OCI-LY7 (cell line): ENCODE measurements around the gene FAM120A. TPM values are rescaled to one million over a fixed set of nuclear protein-coding genes. Genes with fewer than 3 reads are reported as not detected.

Experiments used
- BruUV-seq: library from RNA; stranded (reverse); fragments of 400-500 nt; replicated peaks from 2 replicates; lab custom pipeline; 2021; lab: Mats Ljungman, UMichigan
- CTCF ChIA-PET: fragments of 300-600 bp; sonication (Branson Sonifier 250); formaldehyde crosslinking; loops from one replicate; lab custom pipeline; 2022; ENCODE audit warnings: antibody characterized with exemption; ENCODE audit not compliant: unreplicated experiment; lab: Charles Lee
- POLR2A ChIA-PET: fragments of 300-600 bp; sonication (Branson Sonifier 250); formaldehyde crosslinking; loops from one replicate; lab custom pipeline; 2022; ENCODE audit warnings: antibody characterized with exemption; lab: Charles Lee
- DNase-seq: peaks from one replicate; pipeline ENCODE4 v3.0.0-alpha.2; 2015; ENCODE audit warnings: low spot score
- H2AFZ ChIP-seq: fragments of 200-600 bp; sonication (generic), shearing (Covaris generic); 2 replicates; pipeline ENCODE4 v1.6.1; 2014; ENCODE audit warnings: mild to moderate bottlenecking, antibody characterized with exemption, low read length, moderate library complexity
- H3K27ac ChIP-seq: fragments of 200-600 bp; sonication (generic); 2 replicates; pipeline ENCODE4 v1.5.1; 2014; ENCODE audit warnings: mixed run types, low read depth, mild to moderate bottlenecking, moderate library complexity, low read length, inconsistent platforms; ENCODE audit not compliant: poor library complexity, severe bottlenecking
- H3K36me3 ChIP-seq: fragments of 200-600 bp; sonication (generic); 2 replicates; pipeline ENCODE4 v1.6.1; 2014; ENCODE audit warnings: mild to moderate bottlenecking, antibody characterized with exemption, low read length, moderate library complexity, mixed read lengths; ENCODE audit not compliant: insufficient read depth
- H3K4me1 ChIP-seq: fragments of 200-600 bp; sonication (generic); 2 replicates; pipeline ENCODE4 v1.5.1; 2014; ENCODE audit warnings: mild to moderate bottlenecking, low read length; ENCODE audit not compliant: insufficient read depth, poor library complexity, severe bottlenecking
- H3K4me2 ChIP-seq: fragments of 200-600 bp; sonication (generic); 2 replicates; pipeline ENCODE4 v1.6.1; 2014; ENCODE audit warnings: mild to moderate bottlenecking, low read length
- H3K4me3 ChIP-seq: fragments of 200-600 bp; sonication (generic); 2 replicates; pipeline ENCODE4 v1.5.1; 2014; ENCODE audit warnings: mild to moderate bottlenecking, low read depth, low read length; ENCODE audit not compliant: poor library complexity, severe bottlenecking
- H3K79me2 ChIP-seq: fragments of 200-600 bp; sonication (generic); 2 replicates; pipeline ENCODE4 v1.6.1; 2016; ENCODE audit warnings: low read depth, mild to moderate bottlenecking, low read length, moderate library complexity, mixed read lengths; ENCODE audit not compliant: insufficient read depth
- H3K9me2 ChIP-seq: fragments of 200-600 bp; sonication (generic); 2 replicates; pipeline ENCODE4 v1.6.1; 2016; ENCODE audit warnings: mild to moderate bottlenecking, low read length, mixed read lengths; ENCODE audit not compliant: insufficient read depth
- H3K9me3 ChIP-seq: fragments of 200-600 bp; sonication (generic); 2 replicates; pipeline ENCODE4 v1.6.1; 2014; ENCODE audit warnings: mild to moderate bottlenecking, mixed run types, low read length, mixed read lengths
- H4K20me1 ChIP-seq: fragments of 200-600 bp; sonication (generic); 2 replicates; pipeline ENCODE4 v1.6.1; 2014; ENCODE audit warnings: mild to moderate bottlenecking, antibody characterized with exemption, low read length, moderate library complexity, mixed read lengths; ENCODE audit not compliant: insufficient read depth
- CTCF ChIP-seq: fragments of 200-600 bp; sonication (generic); conservative IDR thresholded peaks from 2 replicates; pipeline ENCODE4 v1.5.1; 2014; ENCODE audit warnings: mild to moderate bottlenecking, antibody characterized with exemption, low read length, moderate library complexity, mixed read lengths
- EZH2phosphoT487 ChIP-seq: fragments of 200-600 bp; sonication (generic); IDR thresholded peaks from 2 replicates; pipeline ENCODE4 v1.6.1; 2018; ENCODE audit warnings: low read depth, borderline replicate concordance, mild to moderate bottlenecking, mixed run types, antibody characterized with exemption, low read length, moderate library complexity, mixed read lengths
- intact Hi-C: fragments of 100-400 bp; cut with micrococcal nuclease; formaldehyde crosslinking; loops from one replicate; pipeline ENCODE4 v1.10.0; 2022; ENCODE audit not compliant: unreplicated experiment
- total RNA-seq, 2 experiments: library from RNA; depleted of rRNA in 1 of 2; stranded (reverse); fragments of >200 nt in 1 of 2; shearing (Covaris generic) in 1 of 2; gene quantifications; 2 replicates each; pipeline ENCODE4 v1.2.3, GENCODE V29; 2014 to 2022

The FAM120A gene
- total RNA-seq, 2 experiments from 2014 or later: 81.9 to 104 TPM

DNA sequence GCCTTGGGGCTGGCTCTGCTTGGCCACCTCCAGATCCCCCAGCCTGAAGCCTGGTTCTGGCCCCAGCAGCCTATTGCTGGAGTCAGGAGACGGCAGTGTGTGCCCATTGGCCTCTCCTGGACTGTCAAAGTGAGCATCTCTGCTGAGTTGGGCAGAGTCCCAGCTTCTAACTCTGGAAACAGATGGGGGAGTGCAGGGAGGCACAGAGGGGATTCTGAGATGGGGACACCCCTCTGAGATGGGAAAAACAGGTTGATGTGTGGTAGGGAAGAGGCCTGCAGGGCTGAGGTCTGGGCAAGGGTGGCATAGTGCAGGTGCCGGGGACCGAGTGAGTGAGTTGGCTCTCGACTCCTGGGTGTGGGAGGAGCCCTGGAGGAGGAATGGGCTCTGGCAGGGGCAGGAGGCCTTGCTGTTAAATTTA is 152.4 kb downstream of the FAM120A start:
- H4K20me1 ChIP-seq: no peaks in the 10 kb centered on the region
- no peaks in the 10 kb centered on the region for H3K79me2 ChIP-seq
- no TSS peak for BruUV-seq

GRCh38 chr9:93606187-93606586 is 154.7 kb downstream of the FAM120A start:
- Histone ChIP-seq H4K20me1 (no peaks in the 10 kb centered on the region), H3K79me2 (no peaks in the 10 kb centered on the region), H3K9me3 (peaks cover 15% of the 10 kb centered on the region; the same call in 1 of the 2 replicates), H3K27ac (no peak overlapping the region), H3K4me1 (no peaks in the 10 kb centered on the region), H3K36me3 (no peaks in the 10 kb centered on the region), H2AFZ (no peak overlapping the region), H3K9me2 (no peaks in the 10 kb centered on the region), H3K4me2 (no peak overlapping the region), H3K4me3 (no peak overlapping the region)
- intact Hi-C loops: no loop called here
- POLR2A ChIA-PET: no interaction called here
- no peak for TF ChIP-seq CTCF
- TF ChIP-seq EZH2phosphoT487: no peak
- CTCF ChIA-PET: no interaction called here
- DNase-seq: no peak
- no TSS peak for BruUV-seq

More for the DNA sequence above, 152.4 kb downstream of the FAM120A start:
- ChIA-PET POLR2A (no interaction called here), CTCF (no interaction called here)
- Histone ChIP-seq H3K4me3 (no peak overlapping the region), H3K27ac (no peak overlapping the region), H3K9me3 (peaks cover 8% of the 10 kb centered on the region; the same call in 1 of the 2 replicates), H2AFZ (no peak overlapping the region), H3K36me3 (no peaks in the 10 kb centered on the region), H3K4me2 (no peak overlapping the region), H3K4me1 (peaks cover 9% of the 10 kb centered on the region), H3K9me2 (no peaks in the 10 kb centered on the region)
- TF ChIP-seq EZH2phosphoT487: no peak
- no peak for TF ChIP-seq CTCF
- intact Hi-C loops: no loop called here
- DNase-seq: no peak

DNA sequence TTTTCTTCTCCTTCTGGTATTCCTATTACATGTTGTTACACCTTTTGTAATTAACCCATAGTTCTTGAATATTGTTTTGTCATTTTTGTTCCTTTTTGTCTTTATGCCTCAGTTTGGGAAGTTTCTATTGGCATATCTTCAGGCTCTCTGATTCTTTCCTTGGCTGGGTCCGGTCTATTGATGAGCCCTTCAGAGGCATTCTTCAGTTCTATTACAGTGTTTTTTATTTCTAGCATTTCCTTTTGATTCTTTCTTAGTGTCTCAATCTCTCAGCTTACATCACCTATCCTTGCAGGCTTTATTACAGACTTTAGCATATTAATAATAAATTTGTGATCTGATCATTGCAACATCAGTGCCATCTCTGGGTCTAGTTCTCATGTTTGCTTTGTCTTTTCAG is 158.7 kb downstream of the FAM120A start:
- Histone ChIP-seq H3K27ac (no peak overlapping the region), H3K9me2 (no peaks in the 10 kb centered on the region), H3K36me3 (no peaks in the 10 kb centered on the region), H3K79me2 (no peaks in the 10 kb centered on the region), H4K20me1 (no peaks in the 10 kb centered on the region), H3K4me2 (no peak overlapping the region), H2AFZ (no peak overlapping the region), H3K4me3 (no peak overlapping the region), H3K4me1 (peaks cover 5% of the 10 kb centered on the region), H3K9me3 (peaks cover 15% of the 10 kb centered on the region; the same call in 1 of the 2 replicates)
- CTCF ChIA-PET: no interaction called here
- intact Hi-C loops: no loop called here
- no peak for TF ChIP-seq EZH2phosphoT487
- TF ChIP-seq CTCF: no peak
- DNase-seq: no peak
- POLR2A ChIA-PET: interaction anchor here (1.0 kb wide), 1 partner anchor 1359 kb away, joined by 3 read pairs; no protein-coding TSS in a partner anchor
- BruUV-seq: no TSS peak
